GM19023 (cell line): ENCODE measurements around the gene PLCB4.

Experiments used
- ATAC-seq: cut with Tn5 transposase; IDR thresholded peaks from one replicate; pipeline ENCODE4 v1.9.1; 2021; ENCODE audit warnings: mild to moderate bottlenecking, moderate library complexity; ENCODE audit not compliant: unreplicated experiment

Gene PLCB4

GRCh38 chr20:9212735-9213134, 143.8 kb downstream of the PLCB4 start:
- no peak for ATAC-seq

- ATAC-seq: no peak
Measured at GRCh38 chr20:9214685-9215084, 145.8 kb downstream of the PLCB4 start.

- no peak for ATAC-seq
Measured at GRCh38 chr20:9215539-9215938, 146.7 kb downstream of the PLCB4 start.

DNA sequence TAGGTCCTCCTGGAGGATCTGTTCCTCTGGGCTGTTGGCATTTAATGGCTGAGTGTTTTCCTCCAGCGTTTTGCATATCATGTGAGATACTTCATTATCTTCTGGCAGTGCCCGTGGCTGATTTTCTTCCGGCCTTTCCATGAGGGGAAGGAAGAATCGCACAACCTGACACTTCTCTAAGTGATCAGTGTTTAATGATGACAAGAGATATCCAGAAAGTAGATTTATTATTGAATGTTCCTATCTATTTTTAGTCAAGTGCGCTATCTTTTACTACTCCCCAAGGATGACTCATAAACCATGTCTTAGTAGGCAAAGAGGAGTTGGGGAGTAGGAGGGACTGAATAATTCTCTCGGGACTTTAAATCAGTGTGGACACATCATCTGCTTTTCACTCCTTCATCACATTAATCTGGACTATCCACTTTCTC, 149.7 kb downstream of the PLCB4 start:
- ATAC-seq: no peak

- no peak for ATAC-seq
Measured at GRCh38 chr20:9220874-9221547, 152.1 kb downstream of the PLCB4 start.

GRCh38 chr20:9223296-9223695, 154.4 kb downstream of the PLCB4 start:
- ATAC-seq: no peak

DNA sequence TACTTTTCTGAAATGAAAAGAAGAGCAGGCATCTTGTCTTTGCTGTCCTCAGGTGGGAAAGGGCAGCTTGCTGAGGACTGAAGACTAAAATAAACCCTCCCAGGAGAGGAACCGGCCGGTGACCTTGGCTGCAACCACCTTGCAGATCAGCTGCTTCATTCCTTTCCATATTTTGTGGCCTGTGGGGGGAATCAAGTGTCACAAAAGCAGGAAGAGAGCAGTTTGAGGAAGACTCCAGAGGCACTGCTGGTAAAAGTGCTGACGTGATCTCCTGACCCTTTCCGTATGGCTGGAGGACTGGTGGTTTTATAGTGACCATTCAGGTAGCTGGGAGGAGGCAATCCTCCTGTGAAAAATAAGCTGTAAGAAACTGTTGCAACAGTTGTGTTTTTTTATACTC, 157.0 kb downstream of the PLCB4 start:
- no peak for ATAC-seq

GRCh38 chr20:9227896-9228615, 159.2 kb downstream of the PLCB4 start:
- ATAC-seq: no peak

DNA sequence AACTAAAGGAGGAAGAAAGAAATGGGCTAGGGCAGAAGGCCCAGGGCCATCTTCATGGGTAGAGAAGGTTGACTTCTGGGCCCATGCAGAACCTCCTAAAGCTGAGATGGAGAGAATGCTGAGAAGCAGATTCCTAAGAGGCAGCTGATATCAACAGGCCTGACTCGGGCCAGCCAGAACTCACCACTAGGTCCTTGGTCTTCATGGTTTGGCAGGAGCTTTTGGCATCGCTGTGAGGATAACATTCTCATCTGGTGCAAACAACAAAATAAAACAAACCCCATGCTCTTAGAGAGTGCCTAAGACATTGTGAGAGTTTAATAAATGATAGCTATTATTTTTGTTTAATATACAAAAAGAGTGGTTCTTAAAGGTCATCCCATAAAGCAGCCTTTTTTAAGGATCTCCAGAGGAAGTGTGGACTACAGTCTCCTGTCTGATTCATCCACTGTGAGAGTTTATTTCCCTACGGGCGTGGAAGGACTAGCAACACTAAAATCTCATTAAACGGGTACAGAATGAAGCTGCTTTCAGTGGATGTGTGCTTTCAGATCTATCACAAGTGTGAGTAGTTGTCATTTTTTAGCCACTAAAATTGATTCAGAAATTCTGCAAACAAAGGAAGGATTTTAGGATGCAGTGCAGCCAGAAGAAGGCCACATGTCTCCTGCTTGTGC, 160.0 kb downstream of the PLCB4 start:
- ATAC-seq: no peak

DNA sequence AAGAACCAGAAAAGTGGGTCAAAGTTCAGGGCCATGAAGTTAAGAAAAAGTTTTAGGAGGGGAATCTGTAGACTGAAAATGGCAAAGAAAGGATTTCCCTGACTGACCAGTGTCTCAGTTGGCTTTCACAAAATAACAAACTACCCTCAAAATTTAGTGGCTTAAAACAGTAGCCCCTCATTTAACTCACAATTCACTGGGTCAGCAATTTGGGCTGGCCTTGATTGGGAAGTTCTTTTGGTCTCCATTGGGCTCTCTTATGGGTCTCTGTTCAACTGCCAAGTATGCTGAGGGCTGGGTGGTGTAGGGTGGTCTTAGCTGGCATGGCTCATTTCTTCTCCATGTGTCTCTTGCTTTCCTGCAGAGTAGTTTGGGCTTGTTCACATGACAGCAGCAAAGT, 161.5 kb downstream of the PLCB4 start:
- no peak for ATAC-seq

- ATAC-seq: no peak
Measured at GRCh38 chr20:9233804-9234203, 164.9 kb downstream of the PLCB4 start.

DNA sequence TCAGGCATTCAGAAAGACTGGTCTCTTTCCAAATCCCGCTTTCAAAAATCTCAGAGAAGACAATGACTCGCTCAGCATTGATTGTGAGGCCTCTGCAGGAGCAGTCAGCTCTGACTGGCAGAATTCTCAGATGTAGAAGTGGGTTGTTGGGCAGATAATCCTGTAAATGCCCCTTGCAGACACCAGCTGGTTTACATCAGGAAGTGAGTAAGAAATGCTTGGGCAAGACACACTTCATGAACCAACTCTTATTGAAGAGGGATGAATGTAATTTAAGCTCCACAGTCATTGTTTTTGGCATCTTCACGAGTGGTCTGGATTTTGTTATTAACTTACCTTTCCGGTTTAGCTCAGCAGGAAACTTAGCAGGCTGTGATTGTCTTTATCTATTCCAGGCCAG, 166.6 kb downstream of the PLCB4 start:
- ATAC-seq: no peak

DNA sequence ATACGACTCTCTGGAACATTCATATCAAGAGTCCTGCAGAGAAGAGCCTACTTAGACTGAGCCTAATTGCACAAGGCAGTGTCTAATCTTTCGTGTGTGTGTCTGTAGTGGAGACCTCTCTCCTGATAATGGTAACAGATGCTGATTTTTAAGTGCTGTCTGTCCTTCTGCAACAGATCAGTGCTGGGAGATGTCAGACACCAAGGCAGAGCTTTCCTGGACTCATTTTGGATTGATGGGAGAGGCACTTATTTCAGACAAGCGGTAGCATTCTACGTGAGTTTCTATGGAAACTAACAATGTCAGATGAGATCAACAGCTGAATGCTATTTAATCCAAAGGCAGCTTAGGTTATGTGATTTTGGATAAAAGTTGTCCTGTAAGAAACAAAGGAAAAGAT, 167.6 kb downstream of the PLCB4 start:
- ATAC-seq: no peak

- ATAC-seq: no peak
Measured at GRCh38 chr20:9241232-9241692, 172.4 kb downstream of the PLCB4 start.

DNA sequence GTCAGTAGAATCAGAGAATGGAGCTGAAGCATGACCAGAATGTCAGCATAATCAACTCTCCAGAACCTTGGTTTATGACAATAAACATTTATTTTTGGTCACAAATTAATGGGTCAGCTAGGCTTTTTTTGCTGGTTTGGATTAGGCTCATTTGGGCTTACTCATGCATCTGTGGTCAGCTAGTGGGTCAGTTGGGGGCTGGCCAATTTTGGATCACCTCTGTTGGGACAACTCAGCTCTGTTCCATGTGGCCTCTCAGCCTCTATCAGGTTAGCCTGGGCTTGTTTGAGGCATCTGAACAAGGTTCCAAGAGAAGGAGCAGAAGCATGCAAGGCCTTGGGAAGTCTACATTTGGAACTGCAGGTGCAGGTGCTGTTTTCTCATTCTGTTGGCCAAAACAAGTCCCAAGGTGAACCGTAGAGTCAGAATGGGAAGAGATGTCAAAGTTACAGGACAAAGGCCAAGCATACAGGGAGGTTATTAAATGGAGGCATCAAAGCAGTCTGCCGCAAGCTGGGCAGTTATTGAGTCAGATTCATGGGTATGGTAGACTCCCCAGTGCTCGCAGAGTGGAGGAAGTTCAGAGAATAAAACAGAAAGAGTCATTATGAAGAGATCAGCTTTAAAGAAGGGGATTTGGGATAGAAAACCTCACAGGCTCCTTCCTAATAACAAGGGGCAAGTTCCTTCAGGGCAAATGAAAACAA, 173.0 kb downstream of the PLCB4 start:
- ATAC-seq: no peak

GRCh38 chr20:9243986-9244385, 175.1 kb downstream of the PLCB4 start:
- no peak for ATAC-seq

DNA sequence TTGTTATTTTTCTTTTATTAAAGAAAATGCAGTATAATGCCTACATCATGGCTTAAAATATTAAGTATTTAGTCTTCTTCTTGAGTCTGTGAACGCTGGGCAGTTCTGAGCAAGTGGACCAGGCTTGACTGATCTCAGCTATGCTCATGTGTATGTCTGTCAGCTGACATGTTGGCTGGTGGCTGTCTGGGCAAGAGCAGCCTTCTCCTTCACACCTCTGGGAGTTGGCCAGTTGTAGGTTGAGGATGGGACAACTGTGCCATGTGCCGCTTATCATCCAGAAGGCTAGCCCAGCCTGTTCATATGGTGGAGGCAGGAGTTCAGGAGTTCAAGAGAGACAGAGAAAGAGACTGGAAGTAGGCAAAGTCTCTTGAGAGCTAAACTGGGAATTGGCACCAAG, 175.9 kb downstream of the PLCB4 start:
- ATAC-seq: no peak

GRCh38 chr20:9246731-9247130, 177.8 kb downstream of the PLCB4 start:
- no peak for ATAC-seq

DNA sequence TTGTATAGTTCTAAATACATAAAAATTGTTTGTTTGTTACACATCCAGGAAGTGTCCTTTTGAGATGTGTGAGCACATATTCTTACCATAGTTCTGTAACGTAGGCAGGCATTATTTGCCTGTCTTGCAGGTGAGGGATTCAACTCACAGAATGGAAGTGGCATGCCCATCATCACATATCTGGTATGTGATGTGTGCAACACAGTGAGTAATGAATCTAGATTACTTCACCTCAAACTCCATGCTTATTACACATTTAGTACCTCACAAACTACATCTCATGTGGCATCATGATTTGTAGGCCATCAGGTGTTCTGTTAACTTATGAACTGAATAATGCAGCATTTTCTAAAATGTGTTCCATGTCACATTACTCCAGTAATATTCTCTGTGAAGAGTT, 181.6 kb downstream of the PLCB4 start:
- ATAC-seq: no peak

GRCh38 chr20:9253006-9253539, 184.2 kb downstream of the PLCB4 start:
- ATAC-seq: no peak

DNA sequence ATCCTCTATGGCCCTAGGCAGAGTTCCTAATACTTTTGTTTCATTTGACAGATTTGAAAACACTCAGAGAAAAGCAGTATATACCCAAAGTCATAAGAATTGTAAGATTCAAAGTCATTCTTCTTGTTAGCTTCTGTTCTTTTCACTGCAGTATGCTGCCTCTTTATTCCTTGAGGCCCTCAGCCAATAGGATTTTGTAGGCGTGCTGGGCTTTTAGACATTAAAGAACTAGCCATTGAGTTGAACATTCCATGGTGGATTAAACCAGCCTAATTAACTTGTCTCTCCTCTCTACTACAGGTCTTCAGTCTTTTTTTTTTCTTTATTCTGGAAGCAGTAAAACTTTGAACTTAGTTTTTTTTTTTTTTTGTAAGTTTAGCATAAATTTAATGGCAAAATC, 186.3 kb downstream of the PLCB4 start:
- no peak for ATAC-seq
